ENCODE results near the gene NFKBIB.

GRCh38 chr19:38910488-38910887 is 10.7 kb downstream of the NFKBIB start:
- no peak for TF ChIP-seq ZNF121 (CRISPR knock-in tag; IDR thresholded peaks at IDR 0.05)
- no peak for TF ChIP-seq CTCF (IDR thresholded peaks at IDR 0.05)
- TF ChIP-seq ZBTB21 (CRISPR knock-in tag; IDR thresholded peaks at IDR 0.05; ENCODE audit: borderline replicate concordance), result no peak
- TF ChIP-seq NR2C2 (CRISPR knock-in tag; IDR thresholded peaks at IDR 0.05), result no peak
- TF ChIP-seq TP53 (CRISPR knock-in tag; IDR thresholded peaks at IDR 0.05), result no peak
- TF ChIP-seq USF2 (CRISPR knock-in tag; IDR thresholded peaks at IDR 0.05), result no peak
- TF ChIP-seq ATF1 (CRISPR knock-in tag; IDR thresholded peaks at IDR 0.05), result no peak
- no peak for TF ChIP-seq ATF2 (CRISPR knock-in tag; IDR thresholded peaks at IDR 0.05; ENCODE audit: borderline replicate concordance, low read depth)
- no peak for TF ChIP-seq USF1 (CRISPR knock-in tag; IDR thresholded peaks at IDR 0.05)
- TF ChIP-seq SMAD4 (CRISPR knock-in tag; IDR thresholded peaks at IDR 0.05), result no peak
- TF ChIP-seq JUN (CRISPR knock-in tag; IDR thresholded peaks at IDR 0.05), result no peak
- no peak for TF ChIP-seq NR3C1 (CRISPR knock-in tag; conservative IDR thresholded peaks at IDR 0.05; ENCODE audit: low read depth)
- TF ChIP-seq MAX (CRISPR knock-in tag; IDR thresholded peaks at IDR 0.05), result no peak

Data from WTC11 (cell line).